Stomach (tissue), 4 donors: ENCODE data around the gene FXYD3.

Experiments used
- CTCF ChIP-seq, 7 experiments: fragments of 450-650 bp in 4 of 7; fragments of 200-600 bp in 3 of 7; sonication (generic) in 3 of 7; IDR thresholded peaks; one replicate each; pipeline ENCODE4 v1.5.1; 2016 to 2019; ENCODE audit warnings: antibody characterized with exemption in 7 of 7, control low read depth in 2 of 7, mild to moderate bottlenecking in 1 of 7
- EP300 ChIP-seq: sonication (generic); formaldehyde crosslinking; IDR thresholded peaks from one replicate; pipeline ENCODE4 v1.6.1; 2017; ENCODE audit warnings: antibody characterized with exemption
- POLR2AphosphoS5 ChIP-seq, 3 donors: sonication (generic); formaldehyde crosslinking; IDR thresholded peaks; one replicate each; pipeline ENCODE4 v1.6.1; 2016; ENCODE audit warnings: antibody characterized with exemption in 3 of 3

GRCh38 chr19:35105047-35105410 lies 10.6 kb upstream of the FXYD3 start:
- TF ChIP-seq POLR2AphosphoS5 (IDR thresholded peaks at IDR 0.05) (no peak), CTCF (IDR thresholded peaks at IDR 0.05) (no peak), EP300 (no peak)
